Panc1 (cell line): ENCODE data around the gene TLE1. TPM values are rescaled to one million over a fixed set of nuclear protein-coding genes. Genes with fewer than 3 reads are reported as not detected.
A peak's percentile ranks its signal among the peaks of the same experiment; 100 is the strongest.

Source experiments
- ATAC-seq: fragments of 200-7000 bp; cut with Tn5 transposase; 2 replicates; pipeline ENCODE4 v1.9.1; 2020; ENCODE audit warnings: mild to moderate bottlenecking, moderate library complexity
- BruUV-seq: library from RNA; stranded (reverse); fragments of 400-500 nt; replicated peaks from 2 replicates; lab custom pipeline; 2021; lab: Mats Ljungman, UMichigan
- CTCF ChIA-PET: fragments of 300-600 bp; sonication (Branson Sonifier 250); formaldehyde crosslinking; loops from one replicate; lab custom pipeline; 2022; ENCODE audit warnings: antibody characterized with exemption; lab: Charles Lee
- POLR2A ChIA-PET: fragments of 300-600 bp; sonication (Branson Sonifier 250); formaldehyde crosslinking; loops from one replicate; lab custom pipeline; 2022; ENCODE audit warnings: antibody characterized with exemption; lab: Charles Lee
- DNase-seq: peaks from one replicate; pipeline ENCODE4 v3.0.0-alpha.2; 2010; ENCODE audit warnings: low read depth, low spot score
- H3K27ac ChIP-seq: 2 replicates; pipeline ENCODE4 v1.5.1; 2011; ENCODE audit warnings: mild to moderate bottlenecking, low read length, inconsistent platforms
- H3K27me3 ChIP-seq: fragments of 200-500 bp; sonication (Bioruptor generic); 2 replicates; pipeline ENCODE4 v1.6.0; 2014; ENCODE audit warnings: low read length, inconsistent platforms; ENCODE audit not compliant: control insufficient read depth, insufficient read depth
- H3K36me3 ChIP-seq: fragments of 200-500 bp; sonication (Bioruptor generic); 2 replicates; pipeline ENCODE4 v1.5.1; 2014; ENCODE audit warnings: inconsistent platforms, mild to moderate bottlenecking, low read length, moderate library complexity; ENCODE audit not compliant: control insufficient read depth, insufficient read depth
- H3K4me1 ChIP-seq: 2 replicates; pipeline ENCODE4 v1.5.1; 2011; ENCODE audit warnings: inconsistent platforms, mild to moderate bottlenecking, low read length, moderate library complexity; ENCODE audit not compliant: control insufficient read depth, insufficient read depth
- H3K4me3 ChIP-seq, 2 experiments: 2 replicates each; pipeline ENCODE4 v1.5.1; 2011 to 2012; ENCODE audit warnings: low read depth in 2 of 2, low read length in 2 of 2, mild to moderate bottlenecking in 2 of 2, inconsistent platforms in 1 of 2, moderate library complexity in 1 of 2
- H3K9me3 ChIP-seq: fragments of 200-500 bp; sonication (Bioruptor generic); 2 replicates; pipeline ENCODE4 v1.5.1; 2014; ENCODE audit warnings: low read depth, mild to moderate bottlenecking, inconsistent platforms, low read length, moderate library complexity; ENCODE audit not compliant: control insufficient read depth, insufficient read depth
- POLR2AphosphoS5 ChIP-seq: IDR thresholded peaks from 2 replicates; pipeline ENCODE4 v1.6.1; 2012; ENCODE audit warnings: mild to moderate bottlenecking, low read depth, low read length, moderate library complexity
- SIN3A ChIP-seq: IDR thresholded peaks from 2 replicates; pipeline ENCODE4 v1.6.1; 2012; ENCODE audit warnings: low read depth, mild to moderate bottlenecking, low read length, moderate library complexity, borderline replicate concordance; ENCODE audit not compliant: insufficient read depth
- TCF7L2 ChIP-seq: IDR thresholded peaks from 2 replicates; pipeline ENCODE4 v1.6.1; 2011; ENCODE audit warnings: mild to moderate bottlenecking, low read depth, low read length, inconsistent platforms
- in situ Hi-C: cut with HindIII; loops from 2 replicates; pipeline ENCODE4 v1.10.0; 2016; ENCODE audit warnings: low sequenced_read_pairs, low pct_unique_long_range_greater_than_20kb
- intact Hi-C: fragments of 100-400 bp; cut with micrococcal nuclease; formaldehyde crosslinking; loops from one replicate; pipeline ENCODE4 v1.10.0; 2022; ENCODE audit not compliant: unreplicated experiment
- total RNA-seq: library from RNA; stranded (reverse); gene quantifications from one replicate; pipeline ENCODE4 v1.2.1, GENCODE V29; 2021; ENCODE audit not compliant: unreplicated experiment
- TF ChIP-seq, protein P1 (sequence below): fragments of 450-650 bp; IDR thresholded peaks from 2 replicates; pipeline ENCODE4 v1.5.1; 2017; ENCODE audit warnings: mild to moderate bottlenecking
- TF ChIP-seq, protein P2 (sequence below), 2 experiments: IDR thresholded peaks; 2 replicates each; pipeline ENCODE4 v1.6.1; 2011 to 2012; ENCODE audit warnings: low read depth in 2 of 2, control low read depth in 1 of 2, low read length in 1 of 2, mild to moderate bottlenecking in 1 of 2, moderate library complexity in 1 of 2; ENCODE audit not compliant: insufficient read depth in 1 of 2

TLE1 gene
- total RNA-seq, 1 experiment from 2014 or later = 12.9 TPM

DNA sequence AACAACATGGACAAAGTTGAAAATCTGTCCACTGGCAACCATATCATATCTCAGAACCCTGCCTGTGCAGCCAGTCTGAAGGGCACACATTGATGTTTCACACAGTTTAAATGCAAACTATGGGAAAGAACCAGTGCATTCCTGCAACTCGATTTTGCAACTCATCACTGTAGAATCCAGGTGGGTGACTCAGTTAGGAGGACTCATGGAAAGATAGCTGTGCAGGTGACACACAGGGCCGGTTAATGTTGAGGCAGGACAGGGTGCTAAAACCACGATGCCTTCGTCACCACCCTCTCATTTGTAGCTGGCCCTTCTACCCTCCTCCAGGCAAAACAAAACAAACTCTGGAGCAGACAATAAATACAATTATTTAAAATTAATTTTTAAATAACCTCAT is 62.8 kb downstream of the TLE1 start:
- H3K27ac ChIP-seq = no peak overlapping the region
- intact Hi-C loops (no loop called here), in situ Hi-C loops (no loop called here)
- ATAC-seq (no peak), DNase-seq (peak; percentile 13)
- BruUV-seq = no TSS peak
- no peaks in the 10 kb centered on the region for H3K9me3 ChIP-seq
- no peaks in the 10 kb centered on the region for H3K27me3 ChIP-seq
- ChIA-PET CTCF (no interaction called here), POLR2A (no interaction called here)
- H3K4me1 ChIP-seq = no peaks in the 10 kb centered on the region; the same call in 1 of the 2 replicates
- no peaks in the 10 kb centered on the region for H3K36me3 ChIP-seq
- TF ChIP-seq SIN3A = no peak
- no peak for TF ChIP-seq TCF7L2
- TF ChIP-seq, protein P1, sequence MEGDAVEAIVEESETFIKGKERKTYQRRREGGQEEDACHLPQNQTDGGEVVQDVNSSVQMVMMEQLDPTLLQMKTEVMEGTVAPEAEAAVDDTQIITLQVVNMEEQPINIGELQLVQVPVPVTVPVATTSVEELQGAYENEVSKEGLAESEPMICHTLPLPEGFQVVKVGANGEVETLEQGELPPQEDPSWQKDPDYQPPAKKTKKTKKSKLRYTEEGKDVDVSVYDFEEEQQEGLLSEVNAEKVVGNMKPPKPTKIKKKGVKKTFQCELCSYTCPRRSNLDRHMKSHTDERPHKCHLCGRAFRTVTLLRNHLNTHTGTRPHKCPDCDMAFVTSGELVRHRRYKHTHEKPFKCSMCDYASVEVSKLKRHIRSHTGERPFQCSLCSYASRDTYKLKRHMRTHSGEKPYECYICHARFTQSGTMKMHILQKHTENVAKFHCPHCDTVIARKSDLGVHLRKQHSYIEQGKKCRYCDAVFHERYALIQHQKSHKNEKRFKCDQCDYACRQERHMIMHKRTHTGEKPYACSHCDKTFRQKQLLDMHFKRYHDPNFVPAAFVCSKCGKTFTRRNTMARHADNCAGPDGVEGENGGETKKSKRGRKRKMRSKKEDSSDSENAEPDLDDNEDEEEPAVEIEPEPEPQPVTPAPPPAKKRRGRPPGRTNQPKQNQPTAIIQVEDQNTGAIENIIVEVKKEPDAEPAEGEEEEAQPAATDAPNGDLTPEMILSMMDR = no peak
- TF ChIP-seq POLR2AphosphoS5 = no peak
- H3K4me3 ChIP-seq = no peak overlapping the region

DNA sequence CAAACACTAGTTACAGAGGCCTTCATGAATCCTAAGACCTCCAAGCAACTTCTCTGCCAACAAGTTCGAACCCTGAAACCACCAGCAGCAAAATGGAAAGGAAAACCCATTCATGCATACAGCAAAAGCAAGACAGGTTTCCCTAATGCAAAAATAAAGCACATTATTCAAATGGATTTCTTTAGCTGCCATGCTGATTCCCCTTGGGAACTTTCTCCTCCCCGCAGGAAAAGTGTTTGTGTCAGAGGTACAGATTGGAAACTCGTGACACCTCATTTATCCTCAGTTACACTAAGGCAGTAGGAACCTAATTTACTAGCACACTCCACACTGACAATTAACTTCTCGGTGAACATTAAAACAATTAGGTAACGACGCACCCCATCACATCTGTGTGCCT is 63.4 kb downstream of the TLE1 start:
- POLR2A ChIA-PET = no interaction called here
- TF ChIP-seq, protein P1 = no peak
- TF ChIP-seq, protein P2, sequence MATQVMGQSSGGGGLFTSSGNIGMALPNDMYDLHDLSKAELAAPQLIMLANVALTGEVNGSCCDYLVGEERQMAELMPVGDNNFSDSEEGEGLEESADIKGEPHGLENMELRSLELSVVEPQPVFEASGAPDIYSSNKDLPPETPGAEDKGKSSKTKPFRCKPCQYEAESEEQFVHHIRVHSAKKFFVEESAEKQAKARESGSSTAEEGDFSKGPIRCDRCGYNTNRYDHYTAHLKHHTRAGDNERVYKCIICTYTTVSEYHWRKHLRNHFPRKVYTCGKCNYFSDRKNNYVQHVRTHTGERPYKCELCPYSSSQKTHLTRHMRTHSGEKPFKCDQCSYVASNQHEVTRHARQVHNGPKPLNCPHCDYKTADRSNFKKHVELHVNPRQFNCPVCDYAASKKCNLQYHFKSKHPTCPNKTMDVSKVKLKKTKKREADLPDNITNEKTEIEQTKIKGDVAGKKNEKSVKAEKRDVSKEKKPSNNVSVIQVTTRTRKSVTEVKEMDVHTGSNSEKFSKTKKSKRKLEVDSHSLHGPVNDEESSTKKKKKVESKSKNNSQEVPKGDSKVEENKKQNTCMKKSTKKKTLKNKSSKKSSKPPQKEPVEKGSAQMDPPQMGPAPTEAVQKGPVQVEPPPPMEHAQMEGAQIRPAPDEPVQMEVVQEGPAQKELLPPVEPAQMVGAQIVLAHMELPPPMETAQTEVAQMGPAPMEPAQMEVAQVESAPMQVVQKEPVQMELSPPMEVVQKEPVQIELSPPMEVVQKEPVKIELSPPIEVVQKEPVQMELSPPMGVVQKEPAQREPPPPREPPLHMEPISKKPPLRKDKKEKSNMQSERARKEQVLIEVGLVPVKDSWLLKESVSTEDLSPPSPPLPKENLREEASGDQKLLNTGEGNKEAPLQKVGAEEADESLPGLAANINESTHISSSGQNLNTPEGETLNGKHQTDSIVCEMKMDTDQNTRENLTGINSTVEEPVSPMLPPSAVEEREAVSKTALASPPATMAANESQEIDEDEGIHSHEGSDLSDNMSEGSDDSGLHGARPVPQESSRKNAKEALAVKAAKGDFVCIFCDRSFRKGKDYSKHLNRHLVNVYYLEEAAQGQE (IDR thresholded peaks at IDR 0.05; ENCODE audit: insufficient read depth in 1 of 2, low read depth in 2 of 2, low read length in 1 of 2) = no peak
- no peak for TF ChIP-seq POLR2AphosphoS5
- TF ChIP-seq TCF7L2 = no peak
- no peak for TF ChIP-seq SIN3A
- no peaks in the 10 kb centered on the region for H3K36me3 ChIP-seq
- H3K27me3 ChIP-seq = no peaks in the 10 kb centered on the region
- no TSS peak for BruUV-seq
- ATAC-seq = no peak
- no peak overlapping the region for H3K27ac ChIP-seq
- no peaks in the 10 kb centered on the region; the same call in 1 of the 2 replicates for H3K4me1 ChIP-seq
- no peaks in the 10 kb centered on the region for H3K9me3 ChIP-seq
- H3K4me3 ChIP-seq = no peak overlapping the region
- no peak for DNase-seq
- CTCF ChIA-PET = no interaction called here
- in situ Hi-C loops = no loop called here
- intact Hi-C loops = no loop called here
